VCaP (cell line): ENCODE data around the gene TENM3.
"Not testable (repeated sequence)": the region's sequence is repeated elsewhere in the genome, so short reads cannot be mapped to it uniquely, and the experiment has no call there.

Experiments
- H3K27ac ChIP-seq: fragments of 450-650 bp; 2 replicates; pipeline ENCODE4 v1.5.1; 2017
- TF ChIP-seq, protein P1 (sequence below): fragments of 450-650 bp; conservative IDR thresholded peaks from 2 replicates; pipeline ENCODE4 v1.5.1; 2017; ENCODE audit warnings: mild to moderate bottlenecking, moderate library complexity

TENM3 gene

DNA sequence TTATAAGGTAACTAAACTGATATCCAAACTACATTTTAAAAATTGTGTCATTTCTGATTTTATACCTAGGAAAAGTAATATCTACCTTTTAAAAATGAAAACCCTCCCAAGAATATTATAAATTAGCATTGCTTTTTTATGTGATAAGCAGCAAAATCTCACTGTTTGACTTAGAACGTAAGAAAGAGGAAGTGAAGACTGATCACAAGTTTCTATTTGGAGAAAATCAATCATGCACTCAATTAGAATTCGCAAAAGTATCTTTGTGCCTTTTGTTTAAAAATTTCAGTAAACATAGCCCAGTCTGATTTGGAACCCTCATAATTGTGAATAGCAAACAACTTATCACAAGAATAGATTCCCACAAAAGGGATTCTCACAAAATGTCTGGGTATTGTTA lies 142.7 kb downstream of the TENM3 start:
- TF ChIP-seq, protein P1, sequence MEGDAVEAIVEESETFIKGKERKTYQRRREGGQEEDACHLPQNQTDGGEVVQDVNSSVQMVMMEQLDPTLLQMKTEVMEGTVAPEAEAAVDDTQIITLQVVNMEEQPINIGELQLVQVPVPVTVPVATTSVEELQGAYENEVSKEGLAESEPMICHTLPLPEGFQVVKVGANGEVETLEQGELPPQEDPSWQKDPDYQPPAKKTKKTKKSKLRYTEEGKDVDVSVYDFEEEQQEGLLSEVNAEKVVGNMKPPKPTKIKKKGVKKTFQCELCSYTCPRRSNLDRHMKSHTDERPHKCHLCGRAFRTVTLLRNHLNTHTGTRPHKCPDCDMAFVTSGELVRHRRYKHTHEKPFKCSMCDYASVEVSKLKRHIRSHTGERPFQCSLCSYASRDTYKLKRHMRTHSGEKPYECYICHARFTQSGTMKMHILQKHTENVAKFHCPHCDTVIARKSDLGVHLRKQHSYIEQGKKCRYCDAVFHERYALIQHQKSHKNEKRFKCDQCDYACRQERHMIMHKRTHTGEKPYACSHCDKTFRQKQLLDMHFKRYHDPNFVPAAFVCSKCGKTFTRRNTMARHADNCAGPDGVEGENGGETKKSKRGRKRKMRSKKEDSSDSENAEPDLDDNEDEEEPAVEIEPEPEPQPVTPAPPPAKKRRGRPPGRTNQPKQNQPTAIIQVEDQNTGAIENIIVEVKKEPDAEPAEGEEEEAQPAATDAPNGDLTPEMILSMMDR: no peak
- no peak overlapping the region for H3K27ac ChIP-seq

DNA sequence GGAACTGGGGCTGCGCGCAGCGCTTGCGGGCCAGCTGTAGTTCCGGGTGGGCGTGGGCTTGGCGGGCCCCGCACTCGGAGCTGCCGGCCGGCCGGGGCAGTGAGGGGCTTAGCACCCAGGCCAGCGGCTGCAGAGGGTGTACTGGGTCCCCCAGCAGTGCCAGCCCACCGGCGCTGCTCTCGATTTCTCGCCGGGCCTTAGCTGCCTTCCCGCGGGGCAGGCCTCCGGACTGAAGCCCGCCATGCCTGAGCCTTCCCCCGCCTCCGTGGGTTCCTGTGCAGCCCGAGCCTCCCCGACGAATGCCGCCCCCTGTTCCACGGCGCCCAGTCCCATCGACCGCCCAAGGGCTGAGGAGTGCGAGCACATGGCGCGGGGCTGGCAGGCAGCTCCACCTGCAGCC lies 143.4 kb downstream of the TENM3 start:
- H3K27ac ChIP-seq: not testable (repeated sequence)

GRCh38 chr4:182391111-182391684 lies 148.0 kb downstream of the TENM3 start:
- TF ChIP-seq, protein P1: no peak
- H3K27ac ChIP-seq: no peak overlapping the region

- no peak overlapping the region for H3K27ac ChIP-seq
- TF ChIP-seq, protein P1: no peak
Observed at GRCh38 chr4:182394181-182394580, 151.0 kb downstream of the TENM3 start.

DNA sequence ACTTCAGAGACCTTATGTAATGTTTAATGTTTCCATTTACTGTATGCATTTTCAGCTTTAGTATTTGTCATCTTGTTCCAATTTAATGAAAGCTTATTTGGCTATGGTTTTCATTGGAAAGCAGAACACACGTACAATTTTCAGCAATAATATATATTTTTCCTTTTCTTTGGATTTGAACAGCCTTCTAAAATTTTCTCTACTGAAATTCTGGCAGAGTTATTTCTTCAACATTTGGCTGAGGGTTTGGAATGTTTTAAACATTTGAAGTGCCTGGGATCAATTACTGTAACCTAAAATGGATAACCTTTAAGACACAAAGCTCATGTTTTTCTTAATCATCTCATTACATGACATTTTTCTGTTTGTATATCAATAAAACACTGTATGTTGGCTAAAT lies 156.9 kb downstream of the TENM3 start:
- TF ChIP-seq, protein P1: no peak

DNA sequence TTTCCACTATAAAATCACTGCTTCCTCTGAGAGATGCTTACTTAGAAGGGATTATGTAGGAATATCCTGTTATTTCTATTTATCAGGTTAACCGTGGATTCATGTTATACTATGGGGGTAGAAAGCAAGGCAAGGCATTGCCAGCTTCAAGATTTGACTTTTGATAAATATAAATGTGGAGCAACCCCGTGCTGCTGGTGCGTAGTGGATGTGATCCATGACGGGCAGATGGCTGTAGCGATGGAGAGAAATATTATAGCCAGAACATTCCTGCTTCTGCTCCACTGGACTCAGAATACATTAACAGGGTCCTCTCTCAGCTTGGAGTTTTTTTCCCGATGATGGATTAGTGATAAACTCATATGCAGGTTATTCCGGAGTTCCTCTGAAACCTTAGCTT lies 157.6 kb downstream of the TENM3 start:
- no peak overlapping the region for H3K27ac ChIP-seq
- TF ChIP-seq, protein P1: no peak

More for the DNA sequence above, 156.9 kb downstream of the TENM3 start:
- H3K27ac ChIP-seq: no peak overlapping the region

DNA sequence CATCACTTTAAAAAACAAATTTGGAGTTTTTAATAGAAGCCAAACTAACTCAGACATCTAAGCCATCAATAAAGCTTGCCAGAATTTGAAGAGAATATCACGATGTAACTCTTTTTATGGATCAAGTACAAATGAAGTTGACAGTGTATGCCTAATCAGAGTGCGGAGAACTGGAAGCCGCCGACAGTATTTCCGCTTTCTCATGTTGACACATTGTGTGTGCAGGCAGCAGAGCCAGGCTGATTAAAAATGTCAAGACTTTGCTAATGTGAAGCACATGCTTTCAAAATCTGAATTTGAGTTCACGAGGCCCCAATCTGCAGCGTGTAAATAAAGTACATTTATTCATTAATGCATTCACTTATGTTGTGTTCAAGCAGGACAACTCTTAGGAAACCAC lies 161.2 kb downstream of the TENM3 start:
- no peak overlapping the region for H3K27ac ChIP-seq
- TF ChIP-seq, protein P1: no peak

DNA sequence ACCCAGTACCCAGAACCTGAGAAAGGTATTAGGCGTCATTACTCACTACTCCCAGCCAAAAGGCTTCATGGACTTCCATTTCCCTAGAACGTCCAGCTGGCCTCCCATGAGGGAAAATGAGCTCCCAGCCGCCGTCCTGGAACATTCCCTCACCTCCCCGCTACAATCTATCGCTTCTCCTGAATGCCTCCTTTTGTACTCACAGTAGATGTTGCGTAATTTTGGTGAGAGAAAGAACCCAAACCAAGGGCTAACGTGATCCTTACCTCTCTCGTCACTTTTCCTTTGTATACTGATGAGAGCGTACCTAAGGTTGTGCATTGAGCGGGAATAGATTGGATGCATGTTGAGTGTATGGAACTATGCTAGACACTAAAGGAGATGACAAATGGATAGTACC lies 161.9 kb downstream of the TENM3 start:
- H3K27ac ChIP-seq: no peak overlapping the region
- TF ChIP-seq, protein P1: no peak
